Measurements from ENCODE around the gene CSTF1. TPM values are rescaled to one million over a fixed set of nuclear protein-coding genes. Genes with fewer than 3 reads are reported as not detected.

Gene CSTF1
- total and polyA plus RNA-seq, 2 donors (not counting 3 experiments of a cell fraction or from before 2014, with no cell fraction given), result 39.6 to 49.3 TPM

- no TSS peak for BruUV-seq (replicated peaks)
- intact Hi-C loops (cut with micrococcal nuclease), result no loop called here
- no peak for FAIRE-seq
Observed at GRCh38 chr20:56348305-56348693, 44.1 kb upstream of the CSTF1 start.

More at GRCh38 chr20:56348305-56348693, 44.1 kb upstream of the CSTF1 start:
- Histone ChIP-seq H3K9me1 (replicated peaks; ENCODE audit: control insufficient read depth, extremely low read depth, insufficient read depth, low read length) (no peaks in the 10 kb centered on the region), H3K27me3 (ENCODE audit: control insufficient read depth in 2 of 2, insufficient read depth in 2 of 2, low read length in 2 of 2) (peaks cover 6 to 8% of the 10 kb centered on the region in 2 experiments), H3K9me3 (replicated peaks; ENCODE audit: control insufficient read depth, insufficient read depth, low read length) (no peaks in the 10 kb centered on the region), H3K36me3 (ENCODE audit: control insufficient read depth in 2 of 2, extremely low read depth in 1 of 2, insufficient read depth in 2 of 2, low read length in 2 of 2) (no peaks in the 10 kb centered on the region), H4K20me1 (replicated peaks; ENCODE audit: control insufficient read depth, extremely low read depth, insufficient read depth, low read length) (no peaks in the 10 kb centered on the region), H3K4me1 (ENCODE audit: control insufficient read depth, extremely low read depth, insufficient read depth, low read length) (no peaks in the 10 kb centered on the region), H3K79me2 (ENCODE audit: control insufficient read depth, insufficient read depth, low read length) (no peaks in the 10 kb centered on the region), H3K4me2 (ENCODE audit: insufficient read depth, low read length) (no peak overlapping the region), H3K9ac (replicated peaks; ENCODE audit: extremely low read depth, insufficient read depth, low read length) (no peak overlapping the region), H2AFZ (ENCODE audit: low read depth, low read length) (no peak overlapping the region), H3K27ac (ENCODE audit: insufficient read depth, low read depth, low read length) (no peak overlapping the region), H3K4me3 (replicated peaks in 1 of 3; ENCODE audit: insufficient read depth in 1 of 3, low read depth in 1 of 3, low read length in 3 of 3) (no peak overlapping the region)
- TF ChIP-seq POLR2AphosphoS5 (IDR thresholded peaks at IDR 0.05; ENCODE audit: insufficient read depth, low read depth, low read length) (no peak), MYC (IDR thresholded peaks at IDR 0.05; ENCODE audit: low read depth, low read length) (no peak), FOS (IDR thresholded peaks at IDR 0.05; ENCODE audit: borderline replicate concordance, insufficient read depth, low read length) (no peak), MAX (IDR thresholded peaks at IDR 0.05; ENCODE audit: insufficient read depth, insufficient read length) (no peak), JUN (IDR thresholded peaks at IDR 0.05; ENCODE audit: borderline replicate concordance, insufficient read depth, insufficient read length, low read depth) (no peak), EZH2 (IDR thresholded peaks at IDR 0.05; ENCODE audit: borderline replicate concordance, low read depth, low read length, severe bottlenecking) (no peak), POLR2A (IDR thresholded peaks at IDR 0.05; ENCODE audit: low read depth, low read length) (no peak), CTCF (IDR thresholded peaks at IDR 0.05; ENCODE audit: extremely low read depth in 1 of 2, insufficient read depth in 1 of 2, low read depth in 1 of 2, low read length in 2 of 2) (no peak)
- ChIA-PET POLR2A (no interaction called here), CTCF (interaction anchor here (1.0 to 2.2 kb wide), 3 partner anchors 10 to 1667 kb away, joined by 3 to 4 read pairs (median 4); partner anchors contain the start of gene FAM210B)
- peak; percentile 10 for DNase-seq (ENCODE audit: low read depth, low spot score)
- dilution Hi-C loops (cut with MboI; ENCODE audit: extremely low pct_ligation_motif_present, low sequenced_read_pairs), result no loop called here
